K562 (cell line): ENCODE measurements around the gene CLDN12. TPM values are rescaled to one million over a fixed set of nuclear protein-coding genes. Genes with fewer than 3 reads are reported as not detected.
A peak's percentile ranks its signal among the peaks of the same experiment; 100 is the strongest.

ENCODE experiments used
- BRF1 ChIP-seq: IDR thresholded peaks from 3 replicates; pipeline ENCODE4 v1.6.1; 2011; ENCODE audit warnings: borderline replicate concordance, mild to moderate bottlenecking; ENCODE audit not compliant: insufficient read length; ENCODE audit errors: extremely low read depth
- CBFA2T3 ChIP-seq: fragments of 450-650 bp; IDR thresholded peaks from 2 replicates; pipeline ENCODE4 v1.6.1; 2017
- CHD1 ChIP-seq: fragments of 200-600 bp; sonication (generic); IDR thresholded peaks from one replicate; pipeline ENCODE4 v1.6.1; 2012; ENCODE audit warnings: mild to moderate bottlenecking, moderate library complexity, low read length, inconsistent platforms
- EP400 ChIP-seq: fragments of 450-650 bp; IDR thresholded peaks from 2 replicates; pipeline ENCODE4 v1.6.1; 2017; ENCODE audit warnings: antibody characterized with exemption, mild to moderate bottlenecking, moderate library complexity
- HDAC2 ChIP-seq: fragments of 450-650 bp; IDR thresholded peaks from 2 replicates; pipeline ENCODE4 v1.6.1; 2016; ENCODE audit warnings: mild to moderate bottlenecking
- HIVEP1 ChIP-seq: fragments of 250-450 bp; sonication (Bioruptor Pico); IDR thresholded peaks from 2 replicates; pipeline ENCODE4 v1.4.0; 2020; ENCODE audit warnings: mild to moderate bottlenecking
- HNRNPLL ChIP-seq: fragments of 200-400 bp; formaldehyde crosslinking; IDR thresholded peaks from 2 replicates; pipeline ENCODE4 v1.6.1; 2017; ENCODE audit warnings: low read length, low read depth, mild to moderate bottlenecking; ENCODE audit not compliant: poor library complexity, severe bottlenecking
- KDM5B ChIP-seq: fragments of 200-600 bp; sonication (generic); IDR thresholded peaks from 2 replicates; pipeline ENCODE4 v1.6.1; 2012; ENCODE audit warnings: low read depth, mild to moderate bottlenecking, moderate library complexity, low read length, control low read depth, inconsistent platforms; ENCODE audit not compliant: insufficient replicate concordance
- MCM2 ChIP-seq: fragments of 450-650 bp; IDR thresholded peaks from 2 replicates; pipeline ENCODE4 v1.6.1; 2017; ENCODE audit warnings: low read depth, mild to moderate bottlenecking
- MYC ChIP-seq, 2 experiments: fragments of 250-450 bp in 1 of 2; sonication (Bioruptor Pico) in 1 of 2; IDR thresholded peaks; 2 replicates each; pipeline versions ENCODE4 v1.5.1 to v1.6.1; 2012 to 2021; ENCODE audit warnings: low read depth in 2 of 2, borderline replicate concordance in 1 of 2, improper control_type of control experiment in 1 of 2, low read length in 1 of 2, mild to moderate bottlenecking in 1 of 2, moderate library complexity in 1 of 2
- PML ChIP-seq: IDR thresholded peaks from 2 replicates; pipeline ENCODE4 v1.6.1; 2012; ENCODE audit warnings: low read length, inconsistent platforms
- SIN3B ChIP-seq: fragments of 450-650 bp; IDR thresholded peaks from 2 replicates; pipeline ENCODE4 v1.6.1; 2017; ENCODE audit warnings: low read depth, mild to moderate bottlenecking, moderate library complexity
- SMAD1 ChIP-seq: fragments of 150-350 bp; IDR thresholded peaks from 2 replicates; pipeline ENCODE4 v1.6.1; 2014; ENCODE audit warnings: low read length, low read depth; ENCODE audit not compliant: partially characterized antibody
- SPI1 ChIP-seq: IDR thresholded peaks from 2 replicates; pipeline ENCODE4 v1.6.1; 2011; ENCODE audit warnings: low read depth, low read length, control low read depth, borderline replicate concordance
- TAF9B ChIP-seq: fragments of 450-650 bp; IDR thresholded peaks from 2 replicates; pipeline ENCODE4 v1.6.1; 2018; ENCODE audit warnings: mild to moderate bottlenecking; ENCODE audit not compliant: partially characterized antibody
- TRIM28 ChIP-seq: fragments of 450-650 bp; IDR thresholded peaks from 2 replicates; pipeline ENCODE4 v1.6.1; 2017
- ZNF197 ChIP-seq: fragments of 200-800 bp; sonication (Bioruptor generic); IDR thresholded peaks from 2 replicates; pipeline ENCODE4 v1.6.1; 2016; ENCODE audit warnings: low read depth, missing genetic modification characterization, missing compliant biosample characterization
- ZNF384 ChIP-seq: IDR thresholded peaks from 2 replicates; pipeline ENCODE4 v1.6.1; 2012; ENCODE audit warnings: low read depth, low read length, improper control_type of control experiment
- polyA plus RNA-seq, 8 experiments: library from polyadenylated mRNA; depleted of rRNA in 4 of 8; stranded (reverse) in 5 of 8; unstranded in 3 of 8; fragments of >200 nt; fragmentation: Nextera tagmentation in 2 of 8; fragmentation: Illumina TruSeq in 1 of 8; extraction: Ambion mirVana in 2 of 8; extraction: Trizol in 1 of 8; gene quantifications; 2 replicates each; pipeline versions ENCODE4 v1.2.1 to v1.2.3, GENCODE V29; 2011 to 2014; ENCODE audit warnings: inconsistent platforms in 1 of 8, missing spikeins in 1 of 8
- total RNA-seq, 7 experiments: library from RNA; depleted of rRNA in 6 of 7; stranded (reverse); fragments of >200 nt in 6 of 7; fragmentation: Illumina TruSeq in 2 of 7; extraction: Trizol in 2 of 7; gene quantifications; 2 replicates each; pipeline versions ENCODE4 v1.2.1 to v1.2.3, GENCODE V29; 2011 to 2021; ENCODE audit warnings: low replicate concordance in 1 of 7
- TF ChIP-seq, protein P1 (sequence below), 2 experiments: fragments of 450-650 bp; IDR thresholded peaks; 2 replicates each; pipeline ENCODE4 v1.6.1; 2016
- TF ChIP-seq, protein P2 (sequence below): sonication (generic); formaldehyde crosslinking; IDR thresholded peaks from 2 replicates; pipeline ENCODE4 v1.8.0; 2022; ENCODE audit warnings: missing genetic modification reagents, mild to moderate bottlenecking, moderate library complexity, borderline replicate concordance
- TF ChIP-seq, protein P3 (sequence below): IDR thresholded peaks from 2 replicates; pipeline ENCODE4 v1.6.1; 2011; ENCODE audit not compliant: insufficient read length; ENCODE audit errors: extremely low read depth
- TF ChIP-seq, protein P4 (sequence below), 2 experiments: IDR thresholded peaks; 2 replicates each; pipeline ENCODE4 v1.6.1; 2012; ENCODE audit warnings: improper control_type of control experiment in 2 of 2, low read depth in 2 of 2, low read length in 2 of 2, borderline replicate concordance in 1 of 2

CLDN12 gene
- total and polyA plus RNA-seq, 9 of the 15 experiments (the other 6 are each of a cell fraction or from before 2014, with no cell fraction given) = 5.8 to 42.2 (median 15.8) TPM

DNA sequence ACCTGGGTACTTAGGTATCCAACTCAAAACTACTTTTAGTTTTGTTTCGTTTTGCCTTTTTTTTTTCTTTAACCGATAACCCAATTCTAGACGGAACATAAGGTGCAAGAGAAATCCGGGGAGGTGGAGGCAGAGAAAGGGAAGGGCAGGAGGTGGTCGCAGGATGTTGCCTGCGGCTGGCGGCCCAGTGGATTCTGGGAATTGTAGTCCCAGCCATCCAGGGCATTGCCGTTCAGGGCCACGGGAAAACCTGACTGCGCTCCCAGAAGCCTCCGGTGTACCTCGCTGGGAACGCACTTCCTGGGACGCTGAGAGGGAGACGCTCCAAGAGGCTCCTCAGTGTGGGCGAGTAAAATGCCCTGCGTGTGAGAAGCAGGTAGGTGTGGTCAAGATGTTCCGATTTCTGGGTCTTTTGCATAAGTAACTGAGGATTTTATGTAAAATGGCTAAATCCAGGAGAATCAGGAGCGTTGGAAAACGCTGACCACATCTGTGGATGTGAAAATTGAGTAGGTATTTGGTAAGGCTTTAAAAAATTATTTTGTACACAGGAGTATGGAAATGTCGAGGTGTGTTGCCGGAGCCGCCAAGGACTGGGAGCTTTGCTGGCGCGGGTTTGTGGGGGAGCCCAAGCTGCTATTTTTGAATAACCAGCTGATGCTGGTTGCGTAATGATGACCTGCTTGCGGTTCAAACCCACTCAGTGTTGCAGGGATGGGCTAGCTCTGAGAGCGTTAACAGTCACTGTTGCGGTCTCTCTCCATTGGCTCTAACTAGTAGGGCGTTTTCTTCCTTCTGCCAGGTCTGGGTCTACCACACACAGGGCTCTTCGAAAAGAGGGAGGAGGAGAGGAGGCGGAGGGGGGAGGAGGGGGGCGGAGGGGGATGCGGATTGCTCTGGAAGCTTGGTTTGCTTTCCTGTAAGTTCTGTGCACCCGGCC lies at the start of gene CLDN12 (continued):
- TF ChIP-seq, protein P1, sequence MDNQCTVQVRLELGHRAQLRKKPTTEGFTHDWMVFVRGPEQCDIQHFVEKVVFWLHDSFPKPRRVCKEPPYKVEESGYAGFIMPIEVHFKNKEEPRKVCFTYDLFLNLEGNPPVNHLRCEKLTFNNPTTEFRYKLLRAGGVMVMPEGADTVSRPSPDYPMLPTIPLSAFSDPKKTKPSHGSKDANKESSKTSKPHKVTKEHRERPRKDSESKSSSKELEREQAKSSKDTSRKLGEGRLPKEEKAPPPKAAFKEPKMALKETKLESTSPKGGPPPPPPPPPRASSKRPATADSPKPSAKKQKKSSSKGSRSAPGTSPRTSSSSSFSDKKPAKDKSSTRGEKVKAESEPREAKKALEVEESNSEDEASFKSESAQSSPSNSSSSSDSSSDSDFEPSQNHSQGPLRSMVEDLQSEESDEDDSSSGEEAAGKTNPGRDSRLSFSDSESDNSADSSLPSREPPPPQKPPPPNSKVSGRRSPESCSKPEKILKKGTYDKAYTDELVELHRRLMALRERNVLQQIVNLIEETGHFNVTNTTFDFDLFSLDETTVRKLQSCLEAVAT (IDR thresholded peaks at IDR 0.05) = peak in 1 of 2 experiments; percentile 87; a peak in 2 of 4 replicates
- no peak for TF ChIP-seq BRF1
- TF ChIP-seq ZNF384 = no peak
- TF ChIP-seq HDAC2 = peak; percentile 68; the same call in 1 of the 2 replicates
- TF ChIP-seq PML = peak; percentile 68
- TF ChIP-seq KDM5B = peak; percentile 52
- peak; percentile 75 for TF ChIP-seq EP400
- peak; percentile 72 for TF ChIP-seq SMAD1
- TF ChIP-seq SPI1 = peak; percentile 39; the same call in 1 of the 2 replicates
- peak; percentile 14 for TF ChIP-seq HNRNPLL
- no peak for TF ChIP-seq HIVEP1 (CRISPR knock-in tag)
- TF ChIP-seq ZNF197 (CRISPR knock-in tag) = 0 out of 2 replicates have a peak, but pooled peaks have one; percentile 39
- TF ChIP-seq, protein P2, sequence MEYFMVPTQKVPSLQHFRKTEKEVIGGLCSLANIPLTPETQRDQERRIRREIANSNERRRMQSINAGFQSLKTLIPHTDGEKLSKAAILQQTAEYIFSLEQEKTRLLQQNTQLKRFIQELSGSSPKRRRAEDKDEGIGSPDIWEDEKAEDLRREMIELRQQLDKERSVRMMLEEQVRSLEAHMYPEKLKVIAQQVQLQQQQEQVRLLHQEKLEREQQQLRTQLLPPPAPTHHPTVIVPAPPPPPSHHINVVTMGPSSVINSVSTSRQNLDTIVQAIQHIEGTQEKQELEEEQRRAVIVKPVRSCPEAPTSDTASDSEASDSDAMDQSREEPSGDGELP (CRISPR knock-in tag) = peak; percentile 99
- TF ChIP-seq SIN3B = no peak
- TF ChIP-seq, protein P3, sequence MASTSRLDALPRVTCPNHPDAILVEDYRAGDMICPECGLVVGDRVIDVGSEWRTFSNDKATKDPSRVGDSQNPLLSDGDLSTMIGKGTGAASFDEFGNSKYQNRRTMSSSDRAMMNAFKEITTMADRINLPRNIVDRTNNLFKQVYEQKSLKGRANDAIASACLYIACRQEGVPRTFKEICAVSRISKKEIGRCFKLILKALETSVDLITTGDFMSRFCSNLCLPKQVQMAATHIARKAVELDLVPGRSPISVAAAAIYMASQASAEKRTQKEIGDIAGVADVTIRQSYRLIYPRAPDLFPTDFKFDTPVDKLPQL = no peak
- peak; percentile 48 for TF ChIP-seq CHD1
- no peak for TF ChIP-seq MCM2
- 0 out of 2 replicates have a peak, but pooled peaks have one; percentile 16 for TF ChIP-seq TRIM28
- peak; percentile 67 for TF ChIP-seq TAF9B
- TF ChIP-seq CBFA2T3 = peak; percentile 41
- peak; percentile 60 for TF ChIP-seq MYC (IDR thresholded peaks at IDR 0.05; ENCODE audit: low read depth, low read length)
- no peak for TF ChIP-seq MYC (CRISPR knock-in tag; IDR thresholded peaks at IDR 0.05; ENCODE audit: borderline replicate concordance, low read depth)
- TF ChIP-seq, protein P4, sequence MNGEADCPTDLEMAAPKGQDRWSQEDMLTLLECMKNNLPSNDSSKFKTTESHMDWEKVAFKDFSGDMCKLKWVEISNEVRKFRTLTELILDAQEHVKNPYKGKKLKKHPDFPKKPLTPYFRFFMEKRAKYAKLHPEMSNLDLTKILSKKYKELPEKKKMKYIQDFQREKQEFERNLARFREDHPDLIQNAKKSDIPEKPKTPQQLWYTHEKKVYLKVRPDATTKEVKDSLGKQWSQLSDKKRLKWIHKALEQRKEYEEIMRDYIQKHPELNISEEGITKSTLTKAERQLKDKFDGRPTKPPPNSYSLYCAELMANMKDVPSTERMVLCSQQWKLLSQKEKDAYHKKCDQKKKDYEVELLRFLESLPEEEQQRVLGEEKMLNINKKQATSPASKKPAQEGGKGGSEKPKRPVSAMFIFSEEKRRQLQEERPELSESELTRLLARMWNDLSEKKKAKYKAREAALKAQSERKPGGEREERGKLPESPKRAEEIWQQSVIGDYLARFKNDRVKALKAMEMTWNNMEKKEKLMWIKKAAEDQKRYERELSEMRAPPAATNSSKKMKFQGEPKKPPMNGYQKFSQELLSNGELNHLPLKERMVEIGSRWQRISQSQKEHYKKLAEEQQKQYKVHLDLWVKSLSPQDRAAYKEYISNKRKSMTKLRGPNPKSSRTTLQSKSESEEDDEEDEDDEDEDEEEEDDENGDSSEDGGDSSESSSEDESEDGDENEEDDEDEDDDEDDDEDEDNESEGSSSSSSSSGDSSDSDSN (IDR thresholded peaks at IDR 0.05; ENCODE audit: borderline replicate concordance in 1 of 2, low read depth in 2 of 2, low read length in 2 of 2) = 0 out of 4 replicates have a peak, but pooled peaks of 1 of the 2 experiments have one; percentile 0
